H9 (cell line): ENCODE measurements around the gene AMACR. TPM values are rescaled to one million over a fixed set of nuclear protein-coding genes. Genes with fewer than 3 reads are reported as not detected.

ENCODE experiments used
- DNase-seq: peaks from one replicate; pipeline ENCODE4 v3.0.0-alpha.2; 2017
- H2AFZ ChIP-seq: one replicate; pipeline ENCODE4 v1.6.1; 2013; ENCODE audit warnings: mild to moderate bottlenecking, low read length, control low read depth, moderate library complexity
- H2AK5ac ChIP-seq: 2 replicates; pipeline ENCODE4 v1.6.1; 2013; ENCODE audit warnings: low read length, control low read depth, mixed read lengths; ENCODE audit not compliant: insufficient read length
- H2BK120ac ChIP-seq: one replicate; pipeline ENCODE4 v1.6.1; 2013; ENCODE audit warnings: low read depth, mild to moderate bottlenecking, low read length, control low read depth, inconsistent platforms; ENCODE audit not compliant: poor library complexity, severe bottlenecking
- H2BK12ac ChIP-seq: 2 replicates; pipeline ENCODE4 v1.6.1; 2013; ENCODE audit warnings: low read length, control low read depth, mixed read lengths, low read depth; ENCODE audit not compliant: insufficient read length
- H2BK15ac ChIP-seq: 2 replicates; pipeline ENCODE4 v1.6.1; 2013; ENCODE audit warnings: low read depth, low read length, control low read depth
- H2BK20ac ChIP-seq: one replicate; pipeline ENCODE4 v1.6.1; 2013; ENCODE audit warnings: low read depth, mild to moderate bottlenecking, low read length, control low read depth, inconsistent platforms; ENCODE audit not compliant: poor library complexity, severe bottlenecking
- H2BK5ac ChIP-seq: 2 replicates; pipeline ENCODE4 v1.6.1; 2013; ENCODE audit warnings: low read length, control low read depth, mixed read lengths; ENCODE audit not compliant: insufficient read length
- H3K14ac ChIP-seq: 2 replicates; pipeline ENCODE4 v1.6.1; 2013; ENCODE audit warnings: low read length, control low read depth; ENCODE audit not compliant: insufficient read depth
- H3K18ac ChIP-seq: 2 replicates; pipeline ENCODE4 v1.6.1; 2013; ENCODE audit warnings: low read depth, mild to moderate bottlenecking, mixed read lengths, low read length, control low read depth; ENCODE audit not compliant: insufficient read length
- H3K23ac ChIP-seq: 2 replicates; pipeline ENCODE4 v1.6.1; 2013; ENCODE audit warnings: low read length, control low read depth, mixed read lengths, low read depth; ENCODE audit not compliant: insufficient read length
- H3K23me2 ChIP-seq: 2 replicates; pipeline ENCODE4 v1.6.1; 2013; ENCODE audit warnings: low read depth, mild to moderate bottlenecking, mixed read lengths, low read length, control low read depth; ENCODE audit not compliant: insufficient read length, poor library complexity, severe bottlenecking
- H3K27ac ChIP-seq: 2 replicates; pipeline ENCODE4 v1.5.1; 2013; ENCODE audit warnings: low read length, control low read depth, mixed read lengths, low read depth; ENCODE audit not compliant: insufficient read length
- H3K27me3 ChIP-seq: 2 replicates; pipeline ENCODE4 v1.6.1; 2013; ENCODE audit warnings: low read length, control low read depth, inconsistent platforms; ENCODE audit not compliant: insufficient read depth
- H3K4ac ChIP-seq: 2 replicates; pipeline ENCODE4 v1.6.1; 2013; ENCODE audit warnings: low read depth, mild to moderate bottlenecking, control low read depth, inconsistent platforms, low read length, moderate library complexity
- H3K4me1 ChIP-seq: 2 replicates; pipeline ENCODE4 v1.6.1; 2013; ENCODE audit warnings: low read length, control low read depth, inconsistent platforms; ENCODE audit not compliant: insufficient read depth
- H3K4me2 ChIP-seq: 2 replicates; pipeline ENCODE4 v1.6.1; 2013; ENCODE audit warnings: low read length, control low read depth, mixed read lengths; ENCODE audit not compliant: insufficient read length, insufficient read depth
- H3K56ac ChIP-seq: 2 replicates; pipeline ENCODE4 v1.6.1; 2013; ENCODE audit warnings: low read depth, mild to moderate bottlenecking, mixed read lengths, low read length, control low read depth; ENCODE audit not compliant: insufficient read length
- H3K79me1 ChIP-seq: 2 replicates; pipeline ENCODE4 v1.6.1; 2013; ENCODE audit warnings: low read depth, mild to moderate bottlenecking, moderate library complexity, low read length, control low read depth, inconsistent platforms; ENCODE audit not compliant: insufficient read depth, poor library complexity, severe bottlenecking
- H3K79me2 ChIP-seq: 2 replicates; pipeline ENCODE4 v1.6.1; 2013; ENCODE audit warnings: low read length, control low read depth, inconsistent platforms; ENCODE audit not compliant: insufficient read depth
- H3K9ac ChIP-seq: 2 replicates; pipeline ENCODE4 v1.6.1; 2013; ENCODE audit warnings: low read length, control low read depth, mixed read lengths; ENCODE audit not compliant: insufficient read length; ENCODE audit errors: extremely low read depth
- H3K9me3 ChIP-seq: one replicate; pipeline ENCODE4 v1.6.1; 2013; ENCODE audit warnings: low read depth, low read length, inconsistent platforms; ENCODE audit not compliant: control insufficient read depth
- H3T11ph ChIP-seq: one replicate; pipeline ENCODE4 v1.6.1; 2013; ENCODE audit warnings: mild to moderate bottlenecking, low read length, control low read depth, inconsistent platforms
- H4K20me1 ChIP-seq: one replicate; pipeline ENCODE4 v1.6.1; 2013; ENCODE audit not compliant: control insufficient read depth, insufficient read length, insufficient read depth
- H4K5ac ChIP-seq: 2 replicates; pipeline ENCODE4 v1.6.1; 2013; ENCODE audit warnings: low read depth, mild to moderate bottlenecking, mixed read lengths, low read length, control low read depth; ENCODE audit not compliant: insufficient read length
- H4K8ac ChIP-seq: replicated peaks from 2 replicates; pipeline ENCODE4 v1.6.1; 2013; ENCODE audit warnings: low read length, control low read depth, mixed read lengths, low read depth; ENCODE audit not compliant: insufficient read length
- H4K91ac ChIP-seq: 2 replicates; pipeline ENCODE4 v1.6.1; 2013; ENCODE audit warnings: low read depth, mild to moderate bottlenecking, moderate library complexity, mixed read lengths, low read length, control low read depth; ENCODE audit not compliant: insufficient read length
- H3K27ac Mint-ChIP-seq, 3 experiments: 2 replicates in 2 of 3; 3 replicates in 1 of 3; pipeline ENCODE4 v1.8.0; 2020 to 2021; ENCODE audit warnings: mixed read lengths in 3 of 3, mild to moderate bottlenecking in 1 of 3, moderate library complexity in 1 of 3
- H3K27me3 Mint-ChIP-seq: 2 replicates; pipeline ENCODE4 v1.8.0; 2021; ENCODE audit warnings: low read depth, mild to moderate bottlenecking, moderate library complexity, mixed read lengths
- H3K36me3 Mint-ChIP-seq, 3 experiments: 2 replicates in 2 of 3; 3 replicates in 1 of 3; pipeline ENCODE4 v1.8.0; 2020 to 2021; ENCODE audit warnings: low read depth in 3 of 3, mixed read lengths in 3 of 3; ENCODE audit not compliant: insufficient read depth in 1 of 3
- H3K4me1 Mint-ChIP-seq, 2 experiments: 2 replicates each; pipeline ENCODE4 v1.8.0; 2020; ENCODE audit warnings: mixed read lengths in 2 of 2
- H3K4me3 Mint-ChIP-seq, 2 experiments: 2 replicates in 1 of 2; 3 replicates in 1 of 2; pipeline ENCODE4 v1.8.0; 2020 to 2021; ENCODE audit warnings: mild to moderate bottlenecking in 2 of 2, mixed read lengths in 2 of 2, moderate library complexity in 1 of 2
- H3K9me3 Mint-ChIP-seq, 2 experiments: 2 replicates in 1 of 2; 3 replicates in 1 of 2; pipeline ENCODE4 v1.8.0; 2020; ENCODE audit warnings: mild to moderate bottlenecking in 2 of 2, mixed read lengths in 2 of 2, moderate library complexity in 1 of 2
- CTCF ChIP-seq: fragments of 200-600 bp; sonication (generic); conservative IDR thresholded peaks from 3 replicates; pipeline ENCODE4 v1.8.0; 2021; ENCODE audit warnings: antibody characterized with exemption, mild to moderate bottlenecking
- WGBS: extraction: QIAGEN DNeasy Blood & Tissue Kit; methylation state at CpG from one replicate; pipeline ENCODE4 v1.1.7; 2013; ENCODE audit warnings: missing lambda C conversion rate, low lambda C conversion rate, mixed read lengths; ENCODE audit not compliant: insufficient read length; ENCODE audit errors: extremely low coverage; 5-methylcytosine and 5-hydroxymethylcytosine counted together
- total RNA-seq: library from RNA; stranded (reverse); gene quantifications from 2 replicates; pipeline ENCODE4 v1.2.1, GENCODE V29; 2021

Gene AMACR
- total RNA-seq, 1 experiment from 2014 or later: 9.7 TPM

GRCh38 chr5:34005681-34006080, 2.2 kb downstream of the AMACR start:
- Histone ChIP-seq H3K14ac (no peak overlapping the region), H3K9me3 (no peaks in the 10 kb centered on the region), H3K79me2 (no peaks in the 10 kb centered on the region), H3K18ac (no peak overlapping the region), H3K23me2 (peaks cover 3% of the 10 kb centered on the region), H3T11ph (no peak overlapping the region), H3K4me1 (no peaks in the 10 kb centered on the region), H3K4ac (no peak overlapping the region), H3K23ac (no peak overlapping the region), H3K9ac (no peak overlapping the region), H3K4me2 (no peak overlapping the region), H4K5ac (no peak overlapping the region), H2AK5ac (no peak overlapping the region), H3K27ac (no peak overlapping the region), H2BK120ac (no peak overlapping the region), H2BK20ac (no peak overlapping the region), H4K20me1 (no peaks in the 10 kb centered on the region), H3K56ac (no peak overlapping the region), H3K79me1 (no peaks in the 10 kb centered on the region), H3K27me3 (no peaks in the 10 kb centered on the region), H2BK12ac (no peak overlapping the region), H2AFZ (no peak overlapping the region), H4K91ac (no peak overlapping the region), H4K8ac (no peak overlapping the region), H2BK5ac (no peak overlapping the region), H2BK15ac (no peak overlapping the region)
- H3K9me3 Mint-ChIP-seq: no peaks in the 10 kb centered on the region; a peak in 1 of 5 replicates
- H3K27ac Mint-ChIP-seq: no peak overlapping the region
- peaks cover 0 to 27% (median 9%) of the 10 kb centered on the region in 3 experiments; a peak in 6 of 7 replicates for H3K36me3 Mint-ChIP-seq
- H3K4me3 Mint-ChIP-seq: no peak overlapping the region
- no peak for DNase-seq
- H3K4me1 Mint-ChIP-seq: peaks cover 26 to 35% of the 10 kb centered on the region in 2 experiments
- no peaks in the 10 kb centered on the region for H3K27me3 Mint-ChIP-seq
- WGBS: no CpG with 5 or more reads among the region's 4 CpGs
- TF ChIP-seq CTCF: no peak
